Sigmoid colon (tissue), 7 donors: ENCODE results near the gene SIAH2. TPM values are rescaled to one million over a fixed set of nuclear protein-coding genes. Genes with fewer than 3 reads are reported as not detected.

Experiments used
- DNase-seq: peaks from one replicate; pipeline ENCODE4 v3.0.0-alpha.2; 2019
- H3K27ac ChIP-seq, 4 donors: fragments of 200-600 bp; sonication (generic); one replicate each; pipeline ENCODE4 v1.5.1; 2016 to 2019; ENCODE audit warnings: mild to moderate bottlenecking in 1 of 4
- H3K27me3 ChIP-seq, 3 donors: fragments of 200-600 bp; sonication (generic); one replicate each; pipeline ENCODE4 v1.5.1; 2019; ENCODE audit warnings: mild to moderate bottlenecking in 1 of 3
- H3K36me3 ChIP-seq, 4 donors: fragments of 200-600 bp; sonication (generic); one replicate each; pipeline ENCODE4 v1.5.1; 2016 to 2019
- H3K4me1 ChIP-seq, 4 donors: fragments of 200-600 bp; sonication (generic); one replicate each; pipeline ENCODE4 v1.5.1; 2017 to 2019
- H3K4me3 ChIP-seq, 4 donors: fragments of 200-600 bp; sonication (generic); one replicate each; pipeline ENCODE4 v1.5.1; 2017 to 2019; ENCODE audit warnings: mild to moderate bottlenecking in 2 of 4, moderate library complexity in 1 of 4
- H3K9me3 ChIP-seq, 4 donors: fragments of 200-600 bp in 3 of 4; sonication (generic) in 3 of 4; one replicate each; pipeline versions ENCODE4 v1.5.1 to v1.6.1; 2013 to 2019
- CTCF ChIP-seq, 4 experiments: fragments of 450-650 bp in 3 of 4; fragments of 200-600 bp in 1 of 4; IDR thresholded peaks; one replicate each; pipeline ENCODE4 v1.5.1; 2016 to 2019; ENCODE audit warnings: antibody characterized with exemption in 4 of 4, mild to moderate bottlenecking in 3 of 4, moderate library complexity in 2 of 4
- EP300 ChIP-seq, 4 donors: sonication (generic); formaldehyde crosslinking; IDR thresholded peaks; one replicate each; pipeline ENCODE4 v1.6.1; 2017; ENCODE audit warnings: antibody characterized with exemption in 4 of 4
- POLR2A ChIP-seq, 2 donors: fragments of 450-650 bp; IDR thresholded peaks; one replicate each; pipeline ENCODE4 v1.6.1; 2016; ENCODE audit warnings: antibody characterized with exemption in 2 of 2, mild to moderate bottlenecking in 2 of 2, moderate library complexity in 2 of 2
- POLR2AphosphoS5 ChIP-seq, 4 donors: sonication (generic); formaldehyde crosslinking; IDR thresholded peaks; one replicate each; pipeline ENCODE4 v1.6.1; 2017; ENCODE audit warnings: antibody characterized with exemption in 4 of 4
- WGBS, 2 donors: extraction: QIAGEN DNeasy Blood & Tissue Kit; methylation state at CpG; one replicate each; pipeline ENCODE4 v1.1.7; 2013; 5-methylcytosine and 5-hydroxymethylcytosine counted together
- intact Hi-C: fragments of 100-400 bp; cut with DNase I; formaldehyde crosslinking; loops from one replicate; pipeline ENCODE4 v1.15.1; 2023
- polyA plus RNA-seq, 3 donors: library from polyadenylated mRNA; stranded (reverse); fragments of 200-250 nt; gene quantifications; one replicate each; pipeline ENCODE4 v1.2.3, GENCODE V29; 2013
- total RNA-seq, 4 donors: library from RNA; depleted of rRNA; stranded (reverse); fragments of >200 nt; gene quantifications; one replicate each; pipeline ENCODE4 v1.1.0, GENCODE V29; 2016
- donor health status: healthy with polysubstance abuse.
- donor health status: Bipolar disorder and iron deficiency.
- donor health status: healthy.

SIAH2 gene
- total and polyA plus RNA-seq, 7 donors: 12.0 to 35.0 (median 21.2) TPM

DNA sequence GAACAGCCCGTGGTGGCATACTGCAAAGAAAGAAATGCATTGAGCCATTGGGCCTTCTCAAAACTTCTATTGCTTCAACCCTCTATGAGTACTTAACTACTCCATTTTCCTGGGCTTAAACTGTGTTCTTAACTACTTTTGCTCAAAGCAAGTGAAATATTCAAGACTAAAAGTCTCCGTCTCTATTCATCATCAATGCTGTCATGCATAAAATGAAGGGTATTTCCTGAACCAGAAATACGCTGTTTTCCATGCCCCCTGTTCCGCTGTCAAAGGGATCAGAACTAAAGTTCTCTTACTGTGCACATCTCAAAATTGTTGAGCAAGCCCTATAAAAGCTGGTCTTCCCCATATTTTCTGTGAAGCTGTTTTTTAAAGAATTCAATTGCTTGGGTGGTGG lies 20.3 kb downstream of the SIAH2 start:
- peaks cover 0 to 20% (median 2%) of the 10 kb centered on the region in 4 donors for H3K36me3 ChIP-seq
- WGBS, 2 donors: 85 to 95% methylated on average over 4 of the region's 4 CpGs
- H3K4me1 ChIP-seq: peaks cover 0 to 37% (median 31%) of the 10 kb centered on the region in 4 donors

GRCh38 chr3:150742141-150742523 lies 20.8 kb downstream of the SIAH2 start:
- intact Hi-C loops: no loop called here
- Histone ChIP-seq H3K27me3 (no peaks in the 10 kb centered on the region), H3K9me3 (no peaks in the 10 kb centered on the region), H3K27ac (no peak overlapping the region), H3K4me1 (peaks cover 0 to 34% (median 29%) of the 10 kb centered on the region in 4 donors), H3K36me3 (peaks cover 0 to 20% (median 2%) of the 10 kb centered on the region in 4 donors), H3K4me3 (no peak overlapping the region)
- 95 to 97% methylated on average over 15 of the region's 15 CpGs for WGBS, 2 donors
- DNase-seq: no peak
- TF ChIP-seq POLR2A (IDR thresholded peaks at IDR 0.05) (no peak), EP300 (IDR thresholded peaks at IDR 0.05) (no peak), CTCF (IDR thresholded peaks at IDR 0.05) (no peak), POLR2AphosphoS5 (IDR thresholded peaks at IDR 0.05) (no peak)

More for the DNA sequence above, 20.3 kb downstream of the SIAH2 start:
- intact Hi-C loops: no loop called here
- Histone ChIP-seq H3K4me3 (no peak overlapping the region), H3K9me3 (no peaks in the 10 kb centered on the region), H3K27me3 (no peaks in the 10 kb centered on the region), H3K27ac (no peak overlapping the region)
- no peak for DNase-seq
- TF ChIP-seq POLR2AphosphoS5 (IDR thresholded peaks at IDR 0.05) (no peak), EP300 (IDR thresholded peaks at IDR 0.05) (no peak), CTCF (IDR thresholded peaks at IDR 0.05) (no peak), POLR2A (IDR thresholded peaks at IDR 0.05) (no peak)

- no peaks in the 10 kb centered on the region for H3K9me3 ChIP-seq
- H3K36me3 ChIP-seq: peaks cover 0 to 20% (median 2%) of the 10 kb centered on the region in 4 donors
- H3K4me3 ChIP-seq: no peak overlapping the region
- no peak for TF ChIP-seq EP300 (IDR thresholded peaks at IDR 0.05)
- no peak for TF ChIP-seq POLR2AphosphoS5 (IDR thresholded peaks at IDR 0.05)
- no peak for TF ChIP-seq CTCF (IDR thresholded peaks at IDR 0.05)
- TF ChIP-seq POLR2A (IDR thresholded peaks at IDR 0.05): no peak
- H3K27ac ChIP-seq: no peak overlapping the region
- no peak for DNase-seq
- H3K4me1 ChIP-seq: peaks cover 0 to 30% (median 27%) of the 10 kb centered on the region in 4 donors
- H3K27me3 ChIP-seq: no peaks in the 10 kb centered on the region
- intact Hi-C loops: no loop called here
- 57 to 77% methylated on average over 5 of the region's 5 CpGs for WGBS, 2 donors
These were observed 21.4 kb downstream of the SIAH2 start for GRCh38 chr3:150741497-150742140.

- H3K4me1 ChIP-seq: peaks cover 0 to 28% (median 22%) of the 10 kb centered on the region in 4 donors
- H3K9me3 ChIP-seq: no peaks in the 10 kb centered on the region
- H3K27me3 ChIP-seq: no peaks in the 10 kb centered on the region
- no peak overlapping the region for H3K27ac ChIP-seq
- TF ChIP-seq EP300 (IDR thresholded peaks at IDR 0.05) (no peak), POLR2A (IDR thresholded peaks at IDR 0.05) (no peak), POLR2AphosphoS5 (IDR thresholded peaks at IDR 0.05) (no peak), CTCF (IDR thresholded peaks at IDR 0.05) (no peak)
- 86 to 87% methylated on average over 12 of the region's 12 CpGs for whole genome bisulfite sequencing, 2 donors
- intact Hi-C loops: no loop called here
- no peak for DNase-seq
- peaks cover 0 to 20% (median 2%) of the 10 kb centered on the region in 4 donors for H3K36me3 ChIP-seq
- H3K4me3 ChIP-seq: no peak overlapping the region
These were observed 22.1 kb downstream of the SIAH2 start for GRCh38 chr3:150740733-150741496.
